Activated CD4-positive, alpha-beta T cell treated with anti-CD3 and anti-CD28 coated beads, Interleukin-2, amount 10 ng/mL, durations not matched to agents 7 days and 5 days (primary cell): ENCODE data around the gene ELAC1. TPM values are rescaled to one million over a fixed set of nuclear protein-coding genes. Genes with fewer than 3 reads are reported as not detected.
"Not testable (repeated sequence)": the region's sequence is repeated elsewhere in the genome, so short reads cannot be mapped to it uniquely, and the experiment has no call there.

Experiments
- CTCF ChIA-PET: fragments of 350-600 bp; sonication (Branson Sonifier 250); formaldehyde crosslinking; loops from one replicate; lab custom pipeline; 2021; ENCODE audit warnings: antibody characterized with exemption; lab: Charles Lee
- POLR2A ChIA-PET: fragments of 350-600 bp; sonication (Branson Sonifier 250); formaldehyde crosslinking; loops from one replicate; lab custom pipeline; 2021; ENCODE audit warnings: antibody characterized with exemption; lab: Charles Lee
- DNase-seq: peaks from one replicate; pipeline ENCODE4 v3.0.0-alpha.2; 2020
- H3K27ac Mint-ChIP-seq: one replicate; pipeline ENCODE4 v1.8.0; 2021; ENCODE audit warnings: mild to moderate bottlenecking, moderate library complexity, mixed read lengths
- H3K27me3 Mint-ChIP-seq: one replicate; pipeline ENCODE4 v1.8.0; 2021; ENCODE audit warnings: mixed read lengths
- H3K36me3 Mint-ChIP-seq: one replicate; pipeline ENCODE4 v1.8.0; 2021; ENCODE audit warnings: low read depth, mixed read lengths
- H3K4me1 Mint-ChIP-seq: one replicate; pipeline ENCODE4 v1.8.0; 2021; ENCODE audit warnings: mixed read lengths
- H3K4me3 Mint-ChIP-seq: one replicate; pipeline ENCODE4 v1.8.0; 2021; ENCODE audit warnings: mild to moderate bottlenecking, moderate library complexity, mixed read lengths
- H3K9me3 Mint-ChIP-seq: one replicate; pipeline ENCODE4 v1.8.0; 2021; ENCODE audit warnings: mixed read lengths
- total RNA-seq, 2 experiments: library from RNA; stranded (reverse); gene quantifications; one replicate each; pipeline ENCODE4 v1.2.3, GENCODE V29; 2021

ELAC1 gene
- total RNA-seq, 2 experiments from 2014 or later = 7.5 to 9.1 TPM

- CTCF ChIA-PET, H3K4me3 Mint-ChIP-seq, H3K27me3 Mint-ChIP-seq, H3K27ac Mint-ChIP-seq, DNase-seq, POLR2A ChIA-PET, H3K9me3 Mint-ChIP-seq, H3K4me1 Mint-ChIP-seq: not testable (repeated sequence)
- peaks cover 33% of the 10 kb centered on the region for H3K36me3 Mint-ChIP-seq
Observed at GRCh38 chr18:50945918-50946317, 21.9 kb upstream of the ELAC1 start.

GRCh38 chr18:50947899-50948298 lies 19.9 kb upstream of the ELAC1 start:
- H3K27ac Mint-ChIP-seq = no peak overlapping the region

GRCh38 chr18:50949185-50949584 lies 18.7 kb upstream of the ELAC1 start:
- Mint-ChIP-seq H3K4me3 (no peak overlapping the region), H3K9me3 (no peaks in the 10 kb centered on the region), H3K27me3 (no peaks in the 10 kb centered on the region), H3K36me3 (peaks cover 30% of the 10 kb centered on the region), H3K27ac (no peak overlapping the region), H3K4me1 (no peaks in the 10 kb centered on the region)
- CTCF ChIA-PET = no interaction called here
- DNase-seq = no peak
- POLR2A ChIA-PET = no interaction called here

More at GRCh38 chr18:50947899-50948298, 19.9 kb upstream of the ELAC1 start:
- CTCF ChIA-PET = no interaction called here
- Mint-ChIP-seq H3K4me1 (no peaks in the 10 kb centered on the region), H3K4me3 (no peak overlapping the region), H3K9me3 (no peaks in the 10 kb centered on the region), H3K36me3 (peaks cover 30% of the 10 kb centered on the region), H3K27me3 (no peaks in the 10 kb centered on the region)
- POLR2A ChIA-PET = no interaction called here
- DNase-seq = no peak

- no peaks in the 10 kb centered on the region for H3K27me3 Mint-ChIP-seq
- CTCF ChIA-PET = no interaction called here
- H3K4me3 Mint-ChIP-seq = no peak overlapping the region
- H3K4me1 Mint-ChIP-seq = no peaks in the 10 kb centered on the region
- no peak overlapping the region for H3K27ac Mint-ChIP-seq
- H3K36me3 Mint-ChIP-seq = peaks cover 20% of the 10 kb centered on the region
- H3K9me3 Mint-ChIP-seq = no peaks in the 10 kb centered on the region
- POLR2A ChIA-PET = no interaction called here
- DNase-seq = no peak
Observed at GRCh38 chr18:50950626-50951025, 17.2 kb upstream of the ELAC1 start.

GRCh38 chr18:50953822-50954221 lies 14.0 kb upstream of the ELAC1 start:
- Mint-ChIP-seq H3K4me3 (no peak overlapping the region), H3K27me3 (no peaks in the 10 kb centered on the region), H3K27ac (no peak overlapping the region), H3K36me3 (peaks cover 2% of the 10 kb centered on the region), H3K4me1 (no peaks in the 10 kb centered on the region), H3K9me3 (no peaks in the 10 kb centered on the region)
- DNase-seq = no peak
- POLR2A ChIA-PET = no interaction called here
- CTCF ChIA-PET = no interaction called here

- H3K36me3 Mint-ChIP-seq = no peaks in the 10 kb centered on the region
- CTCF ChIA-PET = interaction anchor here (4.3 kb wide), 1 partner anchor 12 kb away, joined by 16 read pairs; the partner anchor contains the start of gene ELAC1
Observed at GRCh38 chr18:50955253-50955652, 12.6 kb upstream of the ELAC1 start.

GRCh38 chr18:50956116-50956515 lies 11.7 kb upstream of the ELAC1 start:
- ChIA-PET POLR2A (interaction anchor here (0.6 kb wide), 1 partner anchor 82 kb away, joined by 4 read pairs; no protein-coding TSS in a partner anchor), CTCF (interaction anchor here (0.9 to 4.3 kb wide), 2 partner anchors 11 to 71 kb away, joined by 3 to 16 read pairs; partner anchors contain the start of gene ELAC1)
- DNase-seq = no peak
- Mint-ChIP-seq H3K4me1 (no peaks in the 10 kb centered on the region), H3K27me3 (peaks cover 3% of the 10 kb centered on the region), H3K36me3 (peaks cover 1% of the 10 kb centered on the region), H3K9me3 (peaks cover 5% of the 10 kb centered on the region), H3K4me3 (no peak overlapping the region), H3K27ac (no peak overlapping the region)

More at GRCh38 chr18:50955253-50955652, 12.6 kb upstream of the ELAC1 start:
- Mint-ChIP-seq H3K27me3 (peaks cover 2% of the 10 kb centered on the region), H3K9me3 (no peaks in the 10 kb centered on the region), H3K4me1 (no peaks in the 10 kb centered on the region), H3K27ac (no peak overlapping the region), H3K4me3 (no peak overlapping the region)
- POLR2A ChIA-PET = no interaction called here
- DNase-seq = no peak

GRCh38 chr18:50961974-50962373 lies 5.9 kb upstream of the ELAC1 start:
- DNase-seq = no peak
- ChIA-PET POLR2A (no interaction called here), CTCF (interaction anchor here (1.8 kb wide), 1 partner anchor 11 kb away, joined by 5 read pairs; no protein-coding TSS in a partner anchor)
- H3K4me3 Mint-ChIP-seq = no peak overlapping the region
- H3K9me3 Mint-ChIP-seq = peaks cover 27% of the 10 kb centered on the region
- H3K36me3 Mint-ChIP-seq = peaks cover 1% of the 10 kb centered on the region
- no peaks in the 10 kb centered on the region for H3K4me1 Mint-ChIP-seq
- peaks cover 5% of the 10 kb centered on the region for H3K27me3 Mint-ChIP-seq
- H3K27ac Mint-ChIP-seq = no peak overlapping the region

- ChIA-PET CTCF (no interaction called here), POLR2A (no interaction called here)
- peak overlapping the region; percentile 95 for H3K4me3 Mint-ChIP-seq
- no peaks in the 10 kb centered on the region for H3K9me3 Mint-ChIP-seq
- DNase-seq = no peak
- no peak overlapping the region for H3K27ac Mint-ChIP-seq
- peaks cover 22% of the 10 kb centered on the region for H3K4me1 Mint-ChIP-seq
- no peaks in the 10 kb centered on the region for H3K27me3 Mint-ChIP-seq
- peaks cover 2% of the 10 kb centered on the region for H3K36me3 Mint-ChIP-seq
Observed at GRCh38 chr18:50969448-50969847, 1.6 kb downstream of the ELAC1 start.

- no peaks in the 10 kb centered on the region for H3K9me3 Mint-ChIP-seq
- POLR2A ChIA-PET = no interaction called here
- H3K27me3 Mint-ChIP-seq = no peaks in the 10 kb centered on the region
- H3K36me3 Mint-ChIP-seq = peaks cover 8% of the 10 kb centered on the region
- DNase-seq = no peak
- peaks cover 22% of the 10 kb centered on the region for H3K4me1 Mint-ChIP-seq
- H3K27ac Mint-ChIP-seq = no peak overlapping the region
- CTCF ChIA-PET = interaction anchor here (0.5 kb wide), 1 partner anchor 46 kb away, joined by 3 read pairs; no protein-coding TSS in a partner anchor
- H3K4me3 Mint-ChIP-seq = no peak overlapping the region
Observed at GRCh38 chr18:50970006-50970405, 2.2 kb downstream of the ELAC1 start.

- Mint-ChIP-seq H3K4me1 (peaks cover 20% of the 10 kb centered on the region), H3K9me3 (peaks cover 11% of the 10 kb centered on the region), H3K36me3 (peaks cover 31% of the 10 kb centered on the region)
- CTCF ChIA-PET = interaction anchor here (2.0 kb wide), 1 partner anchor 10 kb away, joined by 5 read pairs; no protein-coding TSS in a partner anchor
- DNase-seq, H3K4me3 Mint-ChIP-seq, H3K27ac Mint-ChIP-seq, H3K27me3 Mint-ChIP-seq, POLR2A ChIA-PET: not testable (repeated sequence)
Observed at GRCh38 chr18:50972404-50972803, 4.6 kb downstream of the ELAC1 start.

- H3K27ac Mint-ChIP-seq = no peak overlapping the region
- H3K36me3 Mint-ChIP-seq = peaks cover 43% of the 10 kb centered on the region
- peaks cover 18% of the 10 kb centered on the region for H3K4me1 Mint-ChIP-seq
- CTCF ChIA-PET = interaction anchor here (0.8 to 2.0 kb wide), 2 partner anchors 12 to 49 kb away, joined by 3 to 5 read pairs; no protein-coding TSS in a partner anchor
- H3K9me3 Mint-ChIP-seq = peaks cover 19% of the 10 kb centered on the region
- POLR2A ChIA-PET = no interaction called here
- no peaks in the 10 kb centered on the region for H3K27me3 Mint-ChIP-seq
- no peak for DNase-seq
- no peak overlapping the region for H3K4me3 Mint-ChIP-seq
Observed at GRCh38 chr18:50973367-50974126, 5.7 kb downstream of the ELAC1 start.

GRCh38 chr18:50977037-50977760 lies 9.4 kb downstream of the ELAC1 start:
- ChIA-PET POLR2A (no interaction called here), CTCF (no interaction called here)
- no peak overlapping the region for H3K4me3 Mint-ChIP-seq

More at GRCh38 chr18:50977037-50977760, 9.4 kb downstream of the ELAC1 start:
- no peaks in the 10 kb centered on the region for H3K4me1 Mint-ChIP-seq
- no peaks in the 10 kb centered on the region for H3K27me3 Mint-ChIP-seq
- no peak for DNase-seq
- peaks cover 61% of the 10 kb centered on the region for H3K36me3 Mint-ChIP-seq
- H3K9me3 Mint-ChIP-seq = peaks cover 23% of the 10 kb centered on the region
- no peak overlapping the region for H3K27ac Mint-ChIP-seq
